A549 (cell line): ENCODE measurements around the gene DISC1. TPM values are rescaled to one million over a fixed set of nuclear protein-coding genes. Genes with fewer than 3 reads are reported as not detected.

Source experiments
- ATAC-seq, 2 experiments: fragments of 200-7000 bp in 1 of 2; fragments of >200 bp in 1 of 2; cut with Nextera tagmentation in 1 of 2; cut with Tn5 transposase in 1 of 2; 3 replicates each; pipeline versions ENCODE4 v1.8.0 to v1.9.1; 2018 to 2020; ENCODE audit warnings: mild to moderate bottlenecking in 1 of 2, moderate library complexity in 1 of 2
- CTCF ChIA-PET: fragments of 300-600 bp; sonication (Branson Sonifier 250); formaldehyde crosslinking; extraction: SDS; loops from one replicate; lab custom pipeline; 2021; ENCODE audit warnings: antibody characterized with exemption, inconsistent platforms; lab: Yijun Ruan, JAX
- POLR2A ChIA-PET: fragments of 350-600 bp; formaldehyde crosslinking; extraction: SDS; loops from one replicate; lab custom pipeline; 2021; ENCODE audit warnings: antibody characterized with exemption, inconsistent platforms; lab: Yijun Ruan, JAX
- DNase-seq, 2 experiments: peaks; one replicate each; pipeline versions ENCODE4 v3.0.0 to v3.0.0-alpha.2; 2011 to 2016; ENCODE audit warnings: low read depth in 1 of 2, low spot score in 1 of 2
- FAIRE-seq: peaks from 2 replicates; lab custom pipeline; 2011; peaks lifted over from hg19 to GRCh38; lab: Jason Lieb, UNC
- H3K27ac ChIP-seq, 2 experiments: fragments of >200 bp; sonication (Bioruptor Twin); formaldehyde crosslinking; 3 replicates each; pipeline ENCODE4 v1.5.1; 2016 to 2017
- H3K4me1 ChIP-seq: fragments of >200 bp; sonication (Bioruptor Twin); formaldehyde crosslinking; 3 replicates; pipeline ENCODE4 v1.6.1; 2016
- H3K4me2 ChIP-seq: fragments of >200 bp; sonication (Bioruptor Twin); formaldehyde crosslinking; 3 replicates; pipeline ENCODE4 v1.6.1; 2016
- H3K4me3 ChIP-seq: fragments of >200 bp; sonication (Bioruptor Twin); formaldehyde crosslinking; 3 replicates; pipeline ENCODE4 v1.5.1; 2016
- H3K9me3 ChIP-seq: fragments of >200 bp; sonication (Bioruptor Twin); formaldehyde crosslinking; 3 replicates; pipeline ENCODE4 v1.6.1; 2016
- CBX2 ChIP-seq: fragments of 200-600 bp; sonication (generic); IDR thresholded peaks from 2 replicates; pipeline ENCODE4 v1.6.1; 2016; ENCODE audit warnings: low read depth, mild to moderate bottlenecking, borderline replicate concordance
- CHD4 ChIP-seq: fragments of 200-600 bp; sonication (generic); IDR thresholded peaks from 2 replicates; pipeline ENCODE4 v1.6.1; 2016; ENCODE audit warnings: antibody characterized with exemption, mild to moderate bottlenecking, borderline replicate concordance
- CTCF ChIP-seq: fragments of >200 bp; sonication (Bioruptor Twin); formaldehyde crosslinking; IDR thresholded peaks from 3 replicates; pipeline ENCODE4 v1.5.1; 2016
- EHMT2 ChIP-seq: fragments of 200-600 bp; sonication (generic); IDR thresholded peaks from 2 replicates; pipeline ENCODE4 v1.6.1; 2016; ENCODE audit warnings: antibody characterized with exemption, low read depth, mild to moderate bottlenecking, moderate library complexity
- ESRRA ChIP-seq: fragments of 150-350 bp; IDR thresholded peaks from 2 replicates; pipeline ENCODE4 v1.6.1; 2014; ENCODE audit warnings: mild to moderate bottlenecking, low read length, borderline replicate concordance
- FOSB ChIP-seq: fragments of 250-450 bp; sonication (Bioruptor Pico); IDR thresholded peaks from 2 replicates; pipeline ENCODE4 v1.5.0; 2020; ENCODE audit warnings: mild to moderate bottlenecking, moderate library complexity
- FOXS1 ChIP-seq: fragments of 250-450 bp; sonication (Bioruptor Pico); IDR thresholded peaks from 2 replicates; pipeline ENCODE4 v1.5.0; 2020; ENCODE audit warnings: mild to moderate bottlenecking, moderate library complexity
- HOXB13 ChIP-seq: fragments of 250-450 bp; sonication (Bioruptor Pico); IDR thresholded peaks from 2 replicates; pipeline ENCODE4 v1.5.0; 2020; ENCODE audit warnings: low read depth, mild to moderate bottlenecking, moderate library complexity
- JUN ChIP-seq, 2 experiments: fragments of >200 bp; sonication (Bioruptor Twin); formaldehyde crosslinking; IDR thresholded peaks; 2 replicates in 1 of 2; 3 replicates in 1 of 2; pipeline ENCODE4 v1.6.1; 2016 to 2017
- KDM5A ChIP-seq: fragments of 200-600 bp; sonication (generic); IDR thresholded peaks from 2 replicates; pipeline ENCODE4 v1.6.1; 2016; ENCODE audit warnings: antibody characterized with exemption, mild to moderate bottlenecking
- MAFK ChIP-seq: fragments of 450-650 bp; IDR thresholded peaks from 2 replicates; pipeline ENCODE4 v1.6.1; 2014; ENCODE audit not compliant: partially characterized antibody
- MAZ ChIP-seq: fragments of 150-350 bp; IDR thresholded peaks from 2 replicates; pipeline ENCODE4 v1.6.1; 2014; ENCODE audit warnings: antibody characterized with exemption, low read depth, low read length, borderline replicate concordance
- NFE2L2 ChIP-seq: fragments of 150-350 bp; conservative IDR thresholded peaks from 2 replicates; pipeline ENCODE4 v1.6.1; 2014; ENCODE audit warnings: low read length
- PHF8 ChIP-seq: fragments of 200-600 bp; sonication (generic); IDR thresholded peaks from 2 replicates; pipeline ENCODE4 v1.6.1; 2016; ENCODE audit warnings: low read depth, mild to moderate bottlenecking, antibody characterized with exemption, moderate library complexity, borderline replicate concordance
- POLR2A ChIP-seq: IDR thresholded peaks from 2 replicates; pipeline ENCODE4 v1.6.1; 2012; ENCODE audit warnings: mild to moderate bottlenecking, low read length
- RAD21 ChIP-seq, 2 experiments: fragments of >200 bp in 1 of 2; sonication (Bioruptor Twin) in 1 of 2; formaldehyde crosslinking in 1 of 2; IDR thresholded peaks in 1 of 2; conservative IDR thresholded peaks in 1 of 2; 2 replicates in 1 of 2; 3 replicates in 1 of 2; pipeline ENCODE4 v1.6.1; 2012 to 2018; ENCODE audit warnings: inconsistent platforms in 1 of 2
- RARB ChIP-seq: fragments of 250-450 bp; sonication (Bioruptor Pico); IDR thresholded peaks from 2 replicates; pipeline ENCODE4 v1.8.0; 2021; ENCODE audit warnings: mild to moderate bottlenecking, moderate library complexity
- RCOR1 ChIP-seq: fragments of 150-350 bp; IDR thresholded peaks from 2 replicates; pipeline ENCODE4 v1.6.1; 2014; ENCODE audit warnings: antibody characterized with exemption, low read length, low read depth
- RNF2 ChIP-seq: fragments of 200-600 bp; sonication (generic); IDR thresholded peaks from 2 replicates; pipeline ENCODE4 v1.6.1; 2016; ENCODE audit warnings: low read depth, mild to moderate bottlenecking, antibody characterized with exemption, moderate library complexity, borderline replicate concordance
- SREBF2 ChIP-seq: fragments of 450-650 bp; IDR thresholded peaks from 2 replicates; pipeline ENCODE4 v1.6.1; 2014; ENCODE audit warnings: mild to moderate bottlenecking, moderate library complexity
- ZFP36 ChIP-seq: fragments of 450-650 bp; IDR thresholded peaks from 2 replicates; pipeline ENCODE4 v1.6.1; 2014; ENCODE audit warnings: borderline replicate concordance; ENCODE audit not compliant: partially characterized antibody
- WGBS: methylation state at CpG from one replicate; pipeline ENCODE4 v1.1.6; 2017; ENCODE audit errors: missing lambda C conversion rate; 5-methylcytosine and 5-hydroxymethylcytosine counted together
- polyA plus RNA-seq, 4 experiments: library from polyadenylated mRNA; depleted of rRNA in 3 of 4; stranded (reverse); fragments of >200 nt; fragmentation: RNase III in 1 of 4; extraction: RNeasy Plus Mini Kit Qiagen cat#74134 plus additional on column Dnase treatment in 1 of 4; gene quantifications; 2 replicates in 3 of 4; 3 replicates in 1 of 4; pipeline ENCODE4 v1.2.3, GENCODE V29; 2011 to 2017
- TF ChIP-seq, protein P1 (sequence below): IDR thresholded peaks from 2 replicates; pipeline ENCODE4 v1.6.1; 2012
- TF ChIP-seq, protein P2 (sequence below): fragments of 250-450 bp; sonication (Bioruptor Pico); IDR thresholded peaks from 2 replicates; pipeline ENCODE4 v1.5.0; 2021; ENCODE audit warnings: mild to moderate bottlenecking, moderate library complexity, borderline replicate concordance
- TF ChIP-seq, protein P3 (sequence below): fragments of 200-600 bp; sonication (generic); IDR thresholded peaks from 2 replicates; pipeline ENCODE4 v1.6.1; 2016; ENCODE audit warnings: antibody characterized with exemption, mild to moderate bottlenecking, moderate library complexity

The DISC1 gene
- polyA plus RNA-seq, 2 of the 4 experiments (the other 2 are of a cell fraction): 0.39 to 0.74 TPM

GRCh38 chr1:231613419-231614349 is 12.9 kb upstream of the DISC1 start:
- ChIA-PET POLR2A (no interaction called here), CTCF (no interaction called here)
- TF ChIP-seq RARB (no peak), RAD21 (conservative IDR thresholded peaks at IDR 0.05 in 1 of 2, IDR thresholded peaks at IDR 0.05 in 1 of 2) (no peak), NFE2L2 (no peak), ESRRA (no peak), FOSB (CRISPR knock-in tag) (no peak), CHD4 (no peak), PHF8 (no peak), RNF2 (no peak)
- TF ChIP-seq, protein P1, sequence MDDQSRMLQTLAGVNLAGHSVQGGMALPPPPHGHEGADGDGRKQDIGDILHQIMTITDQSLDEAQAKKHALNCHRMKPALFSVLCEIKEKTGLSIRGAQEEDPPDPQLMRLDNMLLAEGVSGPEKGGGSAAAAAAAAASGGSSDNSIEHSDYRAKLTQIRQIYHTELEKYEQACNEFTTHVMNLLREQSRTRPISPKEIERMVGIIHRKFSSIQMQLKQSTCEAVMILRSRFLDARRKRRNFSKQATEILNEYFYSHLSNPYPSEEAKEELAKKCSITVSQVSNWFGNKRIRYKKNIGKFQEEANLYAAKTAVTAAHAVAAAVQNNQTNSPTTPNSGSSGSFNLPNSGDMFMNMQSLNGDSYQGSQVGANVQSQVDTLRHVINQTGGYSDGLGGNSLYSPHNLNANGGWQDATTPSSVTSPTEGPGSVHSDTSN: no peak
- FAIRE-seq: no peak
- 22% methylated on average over 7 of the region's 7 CpGs for WGBS
- Histone ChIP-seq H3K4me1 (no peaks in the 10 kb centered on the region), H3K4me3 (no peak overlapping the region), H3K27ac (no peak overlapping the region), H3K9me3 (peaks cover 13% of the 10 kb centered on the region), H3K4me2 (no peak overlapping the region)
- ATAC-seq: no peak
- DNase-seq: no peak

DNA sequence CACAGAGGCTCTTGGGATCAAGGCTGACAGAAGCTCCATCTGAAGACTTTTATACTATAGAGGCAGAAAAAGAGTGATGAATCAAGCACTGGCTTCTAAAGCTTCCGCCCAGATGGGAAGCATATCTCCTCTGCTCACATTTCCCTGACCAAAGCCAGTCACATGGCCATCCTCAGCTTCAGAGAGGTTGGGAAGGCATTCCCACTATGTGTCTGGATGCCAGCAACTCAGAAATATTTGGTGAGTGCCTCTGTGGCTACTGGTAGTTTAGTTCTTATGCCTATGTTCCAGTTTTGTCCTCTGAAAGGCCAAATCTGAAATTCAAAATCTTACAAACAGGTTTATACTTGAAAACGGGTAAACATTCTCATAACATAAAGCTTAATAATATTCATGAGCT is 9.9 kb upstream of the DISC1 start:
- FAIRE-seq: no peak
- POLR2A ChIA-PET: no interaction called here

More for the DNA sequence above, 9.9 kb upstream of the DISC1 start:
- DNase-seq: no peak
- WGBS: 63% methylated on average over 2 of the region's 2 CpGs
- Histone ChIP-seq H3K4me2 (no peak overlapping the region), H3K4me1 (no peaks in the 10 kb centered on the region), H3K9me3 (0 out of 3 replicates have a peak, but pooled peaks cover 7% of the 10 kb centered on the region), H3K27ac (no peak overlapping the region), H3K4me3 (no peak overlapping the region)
- TF ChIP-seq PHF8: no peak
- no peak for TF ChIP-seq RARB
- no peak for TF ChIP-seq MAFK
- no peak for TF ChIP-seq POLR2A
- TF ChIP-seq MAZ: no peak
- TF ChIP-seq JUN (IDR thresholded peaks at IDR 0.05): no peak
- TF ChIP-seq KDM5A: no peak
- TF ChIP-seq SREBF2: no peak
- no peak for TF ChIP-seq CBX2
- TF ChIP-seq, protein P1: no peak
- TF ChIP-seq FOXS1: no peak
- TF ChIP-seq EHMT2: no peak
- TF ChIP-seq CTCF: no peak
- no peak for TF ChIP-seq ZFP36
- no peak for TF ChIP-seq RCOR1
- no peak for TF ChIP-seq HOXB13
- TF ChIP-seq, protein P2, sequence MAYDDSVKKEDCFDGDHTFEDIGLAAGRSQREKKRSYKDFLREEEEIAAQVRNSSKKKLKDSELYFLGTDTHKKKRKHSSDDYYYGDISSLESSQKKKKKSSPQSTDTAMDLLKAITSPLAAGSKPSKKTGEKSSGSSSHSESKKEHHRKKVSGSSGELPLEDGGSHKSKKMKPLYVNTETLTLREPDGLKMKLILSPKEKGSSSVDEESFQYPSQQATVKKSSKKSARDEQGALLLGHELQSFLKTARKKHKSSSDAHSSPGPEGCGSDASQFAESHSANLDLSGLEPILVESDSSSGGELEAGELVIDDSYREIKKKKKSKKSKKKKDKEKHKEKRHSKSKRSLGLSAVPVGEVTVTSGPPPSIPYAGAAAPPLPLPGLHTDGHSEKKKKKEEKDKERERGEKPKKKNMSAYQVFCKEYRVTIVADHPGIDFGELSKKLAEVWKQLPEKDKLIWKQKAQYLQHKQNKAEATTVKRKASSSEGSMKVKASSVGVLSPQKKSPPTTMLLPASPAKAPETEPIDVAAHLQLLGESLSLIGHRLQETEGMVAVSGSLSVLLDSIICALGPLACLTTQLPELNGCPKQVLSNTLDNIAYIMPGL (CRISPR knock-in tag): no peak
- TF ChIP-seq, protein P3, sequence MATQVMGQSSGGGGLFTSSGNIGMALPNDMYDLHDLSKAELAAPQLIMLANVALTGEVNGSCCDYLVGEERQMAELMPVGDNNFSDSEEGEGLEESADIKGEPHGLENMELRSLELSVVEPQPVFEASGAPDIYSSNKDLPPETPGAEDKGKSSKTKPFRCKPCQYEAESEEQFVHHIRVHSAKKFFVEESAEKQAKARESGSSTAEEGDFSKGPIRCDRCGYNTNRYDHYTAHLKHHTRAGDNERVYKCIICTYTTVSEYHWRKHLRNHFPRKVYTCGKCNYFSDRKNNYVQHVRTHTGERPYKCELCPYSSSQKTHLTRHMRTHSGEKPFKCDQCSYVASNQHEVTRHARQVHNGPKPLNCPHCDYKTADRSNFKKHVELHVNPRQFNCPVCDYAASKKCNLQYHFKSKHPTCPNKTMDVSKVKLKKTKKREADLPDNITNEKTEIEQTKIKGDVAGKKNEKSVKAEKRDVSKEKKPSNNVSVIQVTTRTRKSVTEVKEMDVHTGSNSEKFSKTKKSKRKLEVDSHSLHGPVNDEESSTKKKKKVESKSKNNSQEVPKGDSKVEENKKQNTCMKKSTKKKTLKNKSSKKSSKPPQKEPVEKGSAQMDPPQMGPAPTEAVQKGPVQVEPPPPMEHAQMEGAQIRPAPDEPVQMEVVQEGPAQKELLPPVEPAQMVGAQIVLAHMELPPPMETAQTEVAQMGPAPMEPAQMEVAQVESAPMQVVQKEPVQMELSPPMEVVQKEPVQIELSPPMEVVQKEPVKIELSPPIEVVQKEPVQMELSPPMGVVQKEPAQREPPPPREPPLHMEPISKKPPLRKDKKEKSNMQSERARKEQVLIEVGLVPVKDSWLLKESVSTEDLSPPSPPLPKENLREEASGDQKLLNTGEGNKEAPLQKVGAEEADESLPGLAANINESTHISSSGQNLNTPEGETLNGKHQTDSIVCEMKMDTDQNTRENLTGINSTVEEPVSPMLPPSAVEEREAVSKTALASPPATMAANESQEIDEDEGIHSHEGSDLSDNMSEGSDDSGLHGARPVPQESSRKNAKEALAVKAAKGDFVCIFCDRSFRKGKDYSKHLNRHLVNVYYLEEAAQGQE: no peak
- CTCF ChIA-PET: interaction anchor here (1.0 to 2.4 kb wide), 4 partner anchors 9 to 259 kb away, joined by 3 to 10 read pairs (median 5); no protein-coding TSS in a partner anchor
- ATAC-seq: no peak
